AG04449 (cell line): ENCODE results near the gene UNC93A.

Experiments used
- CTCF ChIA-PET: fragments of 350-600 bp; formaldehyde crosslinking; extraction: SDS; loops from one replicate; lab custom pipeline; 2021; ENCODE audit warnings: antibody characterized with exemption; lab: Yijun Ruan, JAX
- POLR2A ChIA-PET: fragments of 400-600, 350-600 bp; formaldehyde crosslinking; extraction: SDS; loops from one replicate; lab custom pipeline; 2020; ENCODE audit warnings: antibody characterized with exemption, inconsistent platforms; lab: Yijun Ruan, JAX
- DNase-seq: peaks from one replicate; pipeline ENCODE4 v3.0.0-alpha.2; 2010; ENCODE audit warnings: low read depth, low spot score
- H3K4me3 ChIP-seq: 2 replicates; pipeline ENCODE4 v1.5.1; 2011; ENCODE audit warnings: low read depth, mild to moderate bottlenecking, control low read depth, low read length
- TF ChIP-seq, protein P1 (sequence below): IDR thresholded peaks from one replicate; pipeline ENCODE4 v1.5.1; 2011; ENCODE audit warnings: mild to moderate bottlenecking, moderate library complexity, low read length, control low read depth, inconsistent platforms; ENCODE audit not compliant: insufficient read depth; ENCODE audit errors: missing control alignments

Gene UNC93A

DNA sequence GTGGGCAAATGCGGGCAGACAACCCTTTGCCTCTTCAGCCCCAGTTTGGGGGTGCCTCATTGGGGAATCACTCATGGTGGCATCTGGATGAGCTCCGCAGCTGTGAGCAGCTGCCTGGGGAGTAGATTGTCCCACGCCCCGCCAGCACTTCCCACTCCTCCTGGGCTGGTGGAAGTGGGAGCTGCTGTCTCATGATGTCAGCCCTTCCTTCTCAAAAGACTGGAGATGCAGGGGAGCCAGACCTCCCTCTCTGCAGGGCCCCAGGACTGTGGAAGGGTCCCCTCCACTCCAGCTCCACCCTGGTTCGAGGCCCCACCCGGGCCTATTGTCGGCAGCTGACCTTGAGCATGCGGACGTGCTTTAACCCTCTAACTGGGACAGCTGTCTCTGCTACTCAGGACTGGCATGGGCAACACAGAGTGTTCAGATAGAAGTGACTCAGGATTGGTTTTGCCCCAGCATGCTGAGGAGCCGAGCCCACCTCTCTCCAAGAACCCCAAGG, 2.0 kb downstream of the UNC93A start:
- ChIA-PET CTCF (no interaction called here), POLR2A (no interaction called here)
- no peak overlapping the region for H3K4me3 ChIP-seq
- no peak for DNase-seq
- TF ChIP-seq, protein P1, sequence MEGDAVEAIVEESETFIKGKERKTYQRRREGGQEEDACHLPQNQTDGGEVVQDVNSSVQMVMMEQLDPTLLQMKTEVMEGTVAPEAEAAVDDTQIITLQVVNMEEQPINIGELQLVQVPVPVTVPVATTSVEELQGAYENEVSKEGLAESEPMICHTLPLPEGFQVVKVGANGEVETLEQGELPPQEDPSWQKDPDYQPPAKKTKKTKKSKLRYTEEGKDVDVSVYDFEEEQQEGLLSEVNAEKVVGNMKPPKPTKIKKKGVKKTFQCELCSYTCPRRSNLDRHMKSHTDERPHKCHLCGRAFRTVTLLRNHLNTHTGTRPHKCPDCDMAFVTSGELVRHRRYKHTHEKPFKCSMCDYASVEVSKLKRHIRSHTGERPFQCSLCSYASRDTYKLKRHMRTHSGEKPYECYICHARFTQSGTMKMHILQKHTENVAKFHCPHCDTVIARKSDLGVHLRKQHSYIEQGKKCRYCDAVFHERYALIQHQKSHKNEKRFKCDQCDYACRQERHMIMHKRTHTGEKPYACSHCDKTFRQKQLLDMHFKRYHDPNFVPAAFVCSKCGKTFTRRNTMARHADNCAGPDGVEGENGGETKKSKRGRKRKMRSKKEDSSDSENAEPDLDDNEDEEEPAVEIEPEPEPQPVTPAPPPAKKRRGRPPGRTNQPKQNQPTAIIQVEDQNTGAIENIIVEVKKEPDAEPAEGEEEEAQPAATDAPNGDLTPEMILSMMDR = no peak

DNA sequence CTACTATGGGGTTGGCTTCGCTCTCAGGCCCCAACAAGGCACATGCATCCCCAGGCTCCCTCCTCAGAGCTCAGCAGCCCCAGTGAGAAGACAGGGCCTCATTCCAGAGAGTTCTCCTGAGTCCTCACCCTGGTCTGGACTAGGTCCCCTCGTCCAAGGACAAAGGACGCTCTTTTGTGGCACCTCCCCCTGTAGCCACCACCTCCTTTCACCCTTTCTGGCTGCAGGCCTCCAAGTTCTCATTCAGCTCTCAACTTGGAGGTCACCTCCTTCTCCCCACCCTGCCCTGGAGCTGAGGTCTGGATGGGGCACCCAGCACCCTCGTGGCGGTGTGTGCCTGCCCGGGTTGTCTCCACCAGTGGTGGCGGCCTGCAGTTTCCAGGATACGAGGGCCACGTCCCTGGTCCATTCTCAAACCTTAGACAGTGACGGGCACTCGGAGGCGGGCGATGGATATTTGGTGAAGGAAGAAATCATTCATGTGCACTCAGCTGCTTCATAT, 2.5 kb downstream of the UNC93A start:
- no peak for DNase-seq
- TF ChIP-seq, protein P1 = no peak
- ChIA-PET CTCF (no interaction called here), POLR2A (no interaction called here)
- H3K4me3 ChIP-seq = no peak overlapping the region

DNA sequence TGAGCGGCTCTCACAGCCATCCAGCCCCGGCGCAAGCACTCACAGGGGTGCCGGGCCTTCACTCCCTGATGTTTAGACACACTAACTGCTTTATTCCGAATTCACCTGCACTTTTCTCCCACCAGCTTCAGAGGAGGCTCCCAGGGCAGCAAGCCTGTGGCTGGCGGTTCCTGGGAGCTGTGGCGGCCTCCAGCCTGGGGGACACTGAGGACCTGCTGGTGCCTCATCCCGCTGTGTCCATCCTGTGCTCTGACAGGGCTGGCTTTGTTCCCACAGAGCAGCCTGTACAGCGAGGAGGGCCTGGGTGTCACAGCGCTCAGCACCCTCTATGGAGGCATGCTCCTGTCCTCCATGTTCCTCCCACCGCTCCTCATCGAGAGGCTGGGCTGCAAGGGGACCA, 3.1 kb downstream of the UNC93A start:
- CTCF ChIA-PET = no interaction called here

DNA sequence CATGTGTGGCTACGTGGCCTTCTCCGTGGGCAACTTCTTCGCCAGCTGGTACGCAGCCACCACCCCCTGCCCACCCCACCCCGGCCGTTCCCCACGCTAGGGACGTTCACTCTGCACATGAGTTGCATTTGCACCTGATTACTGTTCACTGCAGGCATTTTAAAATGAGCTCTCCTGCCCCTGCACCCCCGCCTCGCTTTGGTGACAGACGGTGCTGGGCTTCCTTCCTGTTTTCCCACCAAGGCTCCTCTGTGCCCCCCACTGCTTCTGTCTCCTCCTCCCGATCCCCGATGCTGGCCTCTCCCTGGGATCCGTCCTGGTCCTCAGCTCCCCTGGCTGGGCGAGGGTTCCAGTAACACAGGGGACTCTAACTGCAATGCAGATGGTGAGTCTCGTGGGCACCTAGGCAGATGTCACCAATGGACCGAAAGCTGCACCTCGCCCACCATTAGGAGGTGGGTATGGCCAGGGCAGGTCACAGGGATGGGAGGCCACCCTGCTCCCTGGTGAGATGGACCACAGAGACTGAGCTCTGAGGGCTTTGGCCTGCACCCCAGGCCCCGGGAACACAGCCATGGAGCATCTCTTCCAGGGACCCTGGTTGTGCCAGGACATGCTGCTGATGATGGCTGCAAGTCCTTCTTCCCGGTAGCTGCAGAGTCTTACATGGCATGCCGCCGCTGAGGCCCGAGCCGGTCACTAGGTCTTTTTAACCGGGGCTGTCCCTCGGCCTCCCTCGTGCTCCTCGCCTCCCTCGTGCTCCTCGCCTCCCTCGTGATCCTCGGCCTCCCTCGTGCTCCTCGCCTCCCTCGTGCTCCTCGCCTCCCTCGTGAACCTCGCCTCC, 3.8 kb downstream of the UNC93A start:
- TF ChIP-seq, protein P1 = no peak
- CTCF ChIA-PET = no interaction called here
- POLR2A ChIA-PET = no interaction called here
- no peak for DNase-seq
- no peak overlapping the region for H3K4me3 ChIP-seq

More for the DNA sequence above, 3.1 kb downstream of the UNC93A start:
- POLR2A ChIA-PET = no interaction called here
- no peak overlapping the region for H3K4me3 ChIP-seq
- TF ChIP-seq, protein P1 = no peak
- DNase-seq = no peak

DNA sequence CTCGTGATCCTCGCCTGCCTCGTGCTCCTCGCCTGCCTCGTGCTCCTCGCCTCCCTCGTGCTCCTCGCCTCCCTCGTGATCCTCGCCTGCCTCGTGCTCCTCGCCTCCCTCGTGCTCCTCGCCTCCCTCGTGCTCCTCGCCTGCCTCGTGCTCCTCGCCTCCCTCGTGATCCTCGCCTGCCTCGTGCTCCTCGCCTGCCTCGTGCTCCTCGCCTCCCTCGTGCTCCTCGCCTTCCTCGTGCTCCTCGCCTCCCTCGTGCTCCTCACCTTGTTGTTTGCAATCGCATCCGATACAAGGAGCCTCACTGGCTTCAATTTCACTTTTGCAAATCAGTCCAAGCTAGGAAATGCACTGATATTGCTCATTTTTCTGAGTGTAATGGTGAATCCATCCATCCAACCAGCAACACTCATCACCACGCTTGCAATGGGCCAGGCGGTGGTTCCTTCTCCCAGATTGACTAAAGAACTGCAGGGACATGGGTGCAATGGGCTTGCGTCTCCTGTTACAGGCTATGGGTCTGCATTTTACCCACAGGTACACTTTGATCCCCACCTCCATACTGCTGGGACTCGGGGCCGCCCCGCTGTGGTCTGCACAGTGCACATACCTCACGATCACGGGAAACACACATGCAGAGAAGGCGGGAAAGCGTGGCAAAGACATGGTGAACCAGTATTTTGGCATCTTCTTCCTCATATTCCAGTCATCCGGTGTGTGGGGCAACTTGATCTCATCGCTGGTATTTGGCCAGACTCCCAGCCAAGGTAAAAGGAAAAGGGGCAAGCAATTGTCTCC, 4.6 kb downstream of the UNC93A start:
- H3K4me3 ChIP-seq = no peak overlapping the region
- DNase-seq = no peak
- CTCF ChIA-PET = no interaction called here
- TF ChIP-seq, protein P1 = no peak
- POLR2A ChIA-PET = no interaction called here

DNA sequence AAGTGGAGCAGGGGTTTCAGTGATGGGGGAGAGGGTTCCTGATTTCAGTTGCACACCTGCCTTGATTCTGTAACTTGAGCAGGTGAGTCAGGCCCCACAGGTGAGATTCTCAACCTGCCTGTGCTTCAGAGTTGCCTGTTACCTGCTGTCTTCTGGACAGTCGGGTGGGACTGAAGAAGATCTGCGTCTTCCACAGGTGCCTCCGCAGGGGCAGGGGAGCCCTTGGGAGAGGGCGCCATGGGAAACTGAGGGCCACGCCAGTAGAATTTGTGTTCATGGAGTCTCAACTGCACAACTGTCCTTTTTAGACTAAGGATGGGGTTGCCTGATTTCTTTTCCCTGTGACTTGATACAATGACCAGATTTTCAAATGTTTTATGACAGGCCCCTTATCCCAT, 5.2 kb downstream of the UNC93A start:
- ChIA-PET CTCF (no interaction called here), POLR2A (no interaction called here)
- no peak for DNase-seq
- H3K4me3 ChIP-seq = no peak overlapping the region
- TF ChIP-seq, protein P1 = no peak
